DMS79 (cell line): Measurements from ENCODE around the gene ORMDL2.
"Not testable (repeated sequence)": the region's sequence is repeated elsewhere in the genome, so short reads cannot be mapped to it uniquely, and the experiment has no call there.

Source experiments
- DNase-seq: peaks from one replicate; lab custom pipeline; 2025; lab: John Stamatoyannopoulos, UW

The ORMDL2 gene

DNA sequence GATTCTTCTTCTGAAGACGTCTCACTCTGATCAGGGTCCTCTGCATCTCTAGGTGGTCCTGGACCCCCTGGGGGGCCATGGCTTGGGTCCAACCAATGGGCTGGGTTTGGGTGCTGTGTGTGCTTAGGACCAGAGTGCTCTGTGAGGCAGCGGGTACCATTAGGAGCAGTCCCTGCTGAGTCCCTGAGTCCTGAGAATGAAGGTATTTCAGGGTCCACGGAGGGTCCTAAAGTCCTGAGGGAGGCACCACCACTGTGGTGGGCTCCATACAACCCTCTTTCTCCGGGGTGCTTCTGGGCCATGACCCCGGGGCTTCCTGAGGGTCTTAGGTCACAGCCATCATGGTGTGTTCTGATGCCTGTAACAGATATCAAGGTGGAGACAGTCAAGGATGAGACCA lies 10.5 kb downstream of the ORMDL2 start:
- DNase-seq = no peak

DNA sequence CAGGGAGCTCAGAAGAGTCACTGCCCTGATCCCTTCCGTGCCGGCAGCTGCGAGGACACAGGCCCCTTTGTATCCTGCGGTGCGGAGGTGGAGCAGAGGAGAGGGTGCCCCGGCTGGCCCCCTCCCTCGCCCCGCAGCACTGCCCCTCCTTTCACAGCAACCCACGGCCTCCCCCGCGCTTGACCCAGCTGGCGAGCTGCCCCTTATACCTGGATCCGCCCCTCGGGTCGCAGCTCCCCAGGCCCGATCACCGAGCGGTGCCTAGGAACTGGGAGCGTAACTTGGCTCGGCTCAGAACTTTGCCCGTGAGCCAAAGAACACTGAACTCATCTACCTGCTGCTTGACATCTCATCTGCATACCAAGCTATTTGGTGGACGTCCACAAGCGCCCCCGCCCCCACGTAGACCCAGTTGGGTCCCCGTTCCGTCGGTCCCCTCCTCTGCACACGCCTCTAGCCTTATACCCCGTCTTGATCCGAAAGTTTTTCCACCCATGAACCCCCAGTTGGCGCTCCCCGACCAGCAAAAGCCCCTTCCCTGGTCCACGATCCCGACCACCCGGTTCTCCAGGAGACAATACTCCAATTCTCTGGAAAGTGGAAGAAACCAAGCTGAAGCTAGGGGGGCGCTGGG lies 12.2 kb downstream of the ORMDL2 start:
- no peak for DNase-seq

DNA sequence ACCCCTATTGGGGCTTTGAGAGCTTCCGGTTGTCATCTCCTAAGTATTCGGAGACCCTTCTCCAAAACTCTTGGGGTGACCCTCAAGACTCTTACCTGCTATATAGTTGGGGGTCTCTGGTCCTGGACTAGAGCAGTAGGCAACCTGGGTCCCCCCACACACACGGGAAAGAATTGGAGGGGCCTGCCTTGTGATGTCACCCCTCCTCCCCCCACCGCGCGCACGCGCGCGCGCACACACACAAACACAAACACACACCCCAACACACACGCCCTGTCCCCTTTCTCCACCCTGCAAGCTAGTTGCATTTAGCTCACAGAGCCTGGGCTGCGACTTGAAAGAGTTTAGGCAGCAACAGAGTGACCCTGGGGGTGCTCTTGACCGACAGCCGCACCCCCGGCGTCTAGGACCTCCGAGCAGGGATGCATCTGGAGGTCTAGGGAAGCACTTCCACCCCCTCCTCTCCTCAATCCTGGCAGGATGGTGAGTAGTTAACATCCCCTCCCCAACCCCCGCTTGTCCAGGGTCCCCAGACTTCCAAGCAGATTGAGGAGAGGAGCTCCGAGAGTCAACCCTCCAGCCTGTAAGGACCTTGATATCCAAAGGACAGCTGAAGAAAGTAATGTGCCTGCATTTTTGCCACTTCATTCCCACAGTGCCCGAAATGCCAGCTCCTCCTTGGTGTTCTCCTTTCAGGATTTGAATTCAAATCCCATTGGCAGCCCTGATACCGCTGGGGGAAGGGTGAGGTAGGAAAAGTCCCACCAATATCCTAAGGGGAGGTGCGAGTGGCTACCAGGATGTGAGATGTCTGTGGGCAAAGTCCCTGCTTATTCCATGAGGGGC lies 13.0 kb downstream of the ORMDL2 start:
- DNase-seq = peak; percentile 12

DNA sequence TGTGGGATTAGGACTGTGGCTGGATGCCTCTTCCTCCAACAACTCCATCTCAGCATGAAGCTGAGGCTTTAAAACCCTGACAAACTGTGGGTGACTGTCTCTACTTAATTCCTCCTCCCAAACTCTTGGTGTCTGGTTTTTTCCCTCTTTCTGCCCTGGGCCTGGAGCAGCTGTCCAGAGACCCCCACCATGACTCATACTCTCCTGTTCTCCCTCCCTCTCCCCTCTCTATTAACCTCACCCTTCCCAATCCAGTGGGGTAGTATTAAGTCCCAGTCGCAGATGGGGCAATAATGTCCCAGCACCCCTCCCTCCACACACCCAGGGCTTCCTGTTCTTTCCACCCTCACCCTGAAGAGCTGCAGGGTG lies 13.6 kb downstream of the ORMDL2 start:
- DNase-seq = no peak

DNA sequence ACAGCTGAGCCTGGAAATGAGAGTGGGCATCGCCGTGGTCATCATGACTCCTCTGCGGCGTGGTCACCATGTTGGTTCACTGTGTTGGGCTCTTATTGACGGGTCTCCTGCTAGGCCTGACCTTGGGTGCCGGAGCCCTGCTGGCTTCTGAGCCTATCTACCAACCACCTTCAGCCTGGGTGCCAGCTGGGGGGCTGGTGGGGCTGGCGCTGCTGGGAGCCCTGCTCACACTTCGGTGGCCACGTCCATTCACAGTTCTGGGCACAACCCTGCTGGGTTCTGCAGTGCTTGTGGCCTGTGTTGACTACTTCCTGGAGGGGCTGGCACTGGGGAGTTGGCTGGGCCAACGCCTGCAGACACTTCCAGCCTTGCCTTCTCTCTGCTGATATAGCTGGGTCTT lies 15.2 kb downstream of the ORMDL2 start:
- no peak for DNase-seq

DNA sequence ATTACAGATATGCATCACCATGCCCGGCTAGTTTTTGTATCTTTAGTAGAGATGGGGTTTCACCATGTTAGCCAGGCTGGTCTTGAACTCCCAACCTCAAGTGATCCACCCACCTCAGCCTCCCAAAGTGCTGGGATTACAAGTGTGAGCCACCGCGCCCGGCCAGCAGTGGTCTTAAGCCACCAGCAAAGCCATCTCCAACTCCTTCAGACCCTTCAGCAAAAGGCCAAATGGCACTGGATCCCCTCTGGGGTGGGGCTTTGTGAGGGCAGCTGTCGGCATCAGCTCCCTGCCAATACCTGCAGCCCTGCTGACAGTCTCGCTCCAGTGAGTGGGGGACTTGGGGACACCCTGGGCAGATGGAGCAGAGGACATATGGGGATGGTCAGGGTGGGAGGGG lies 16.6 kb downstream of the ORMDL2 start:
- not testable (repeated sequence) for DNase-seq

DNA sequence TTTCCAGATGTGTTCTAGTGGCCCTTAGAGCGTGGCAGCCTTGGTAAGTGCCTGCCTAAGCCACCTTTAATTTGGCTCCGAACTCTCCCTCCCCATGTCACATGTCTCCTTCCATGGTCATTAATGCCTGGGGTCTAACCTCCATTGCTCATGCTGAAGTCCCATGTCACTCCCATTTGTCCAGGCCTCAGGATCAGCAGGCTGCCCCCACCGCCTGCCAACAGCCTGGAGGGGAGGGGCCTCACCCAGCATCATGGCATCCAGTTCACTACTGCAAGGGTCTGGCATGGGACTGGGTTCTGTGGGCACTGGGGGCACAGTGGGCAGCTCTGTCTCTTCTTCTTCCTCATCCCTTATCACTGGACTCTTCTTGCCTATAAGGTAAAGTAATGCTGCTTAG lies 20.5 kb downstream of the ORMDL2 start:
- DNase-seq = no peak

DNA sequence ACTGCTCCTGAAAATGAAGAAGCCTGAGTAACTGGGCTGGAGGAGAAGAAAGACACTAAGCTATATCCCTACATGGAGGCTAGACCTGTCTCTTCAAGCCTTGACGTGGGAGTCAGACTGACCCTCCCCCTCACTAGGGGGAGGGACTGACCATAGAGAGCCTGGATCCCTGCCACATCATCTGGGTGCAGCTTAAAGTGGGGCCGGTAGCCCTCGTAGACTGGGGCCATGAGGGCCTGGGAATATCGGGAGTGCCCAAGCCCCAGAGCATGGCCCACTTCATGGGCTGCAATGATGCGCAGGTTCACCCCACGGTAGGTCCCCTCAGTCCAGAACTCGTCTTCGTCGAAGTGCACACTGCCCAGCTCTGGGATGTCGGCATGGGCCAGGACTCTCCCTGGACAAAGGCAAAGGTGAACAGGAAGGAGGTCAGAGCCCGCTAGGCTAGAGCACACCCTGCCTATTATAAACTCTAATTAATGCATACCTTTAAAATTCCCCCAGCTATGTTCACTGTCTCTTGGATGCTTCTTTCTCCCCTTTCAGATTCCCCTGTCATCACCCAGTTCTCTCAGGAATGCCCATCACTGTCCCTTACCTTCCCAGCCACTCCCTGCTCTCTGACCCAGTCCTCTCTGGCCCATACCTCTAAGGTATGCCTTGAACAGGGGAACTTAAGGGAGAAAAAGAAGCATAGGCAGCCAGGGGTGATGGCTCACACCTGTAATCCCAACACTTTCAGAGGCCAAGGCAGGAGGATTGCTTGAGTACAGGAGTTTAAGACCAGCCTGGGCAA lies 21.7 kb downstream of the ORMDL2 start:
- DNase-seq = no peak

DNA sequence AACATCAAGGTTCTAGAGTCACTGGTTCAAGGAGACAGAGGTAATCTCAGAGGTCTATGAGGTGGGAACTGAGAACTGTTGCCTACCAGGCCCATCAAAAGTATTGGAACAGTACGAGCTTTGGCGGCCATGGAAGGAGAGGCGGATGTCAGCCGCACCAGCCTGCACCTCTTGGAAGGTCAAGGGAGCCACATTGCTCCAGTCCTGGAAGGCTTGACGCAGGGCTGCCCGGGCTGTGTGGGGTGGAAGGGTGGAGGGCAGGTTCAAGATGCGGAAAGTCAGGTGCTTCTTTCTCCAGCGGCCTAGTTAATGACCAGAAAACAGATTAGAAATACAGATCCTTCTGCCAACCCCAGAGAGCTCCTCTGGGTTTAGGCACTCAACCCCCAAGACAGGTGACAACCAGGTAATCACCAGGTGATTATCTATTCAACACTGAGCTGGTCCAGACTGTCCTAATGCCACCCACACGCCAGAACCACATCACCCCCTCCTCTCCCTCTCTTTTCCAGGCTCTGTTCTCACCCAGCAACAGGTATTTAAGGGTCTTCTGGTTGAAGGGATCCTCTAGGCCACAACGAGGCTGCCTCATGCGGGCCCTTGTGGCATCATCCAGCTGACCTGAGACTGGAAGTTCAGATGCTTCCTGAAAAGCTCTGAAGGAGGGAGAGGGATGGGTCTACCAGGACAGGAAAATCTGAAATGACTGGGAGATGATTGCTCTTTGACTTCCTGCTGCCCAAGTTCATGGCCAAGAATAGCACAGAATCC lies 22.9 kb downstream of the ORMDL2 start:
- DNase-seq = no peak

DNA sequence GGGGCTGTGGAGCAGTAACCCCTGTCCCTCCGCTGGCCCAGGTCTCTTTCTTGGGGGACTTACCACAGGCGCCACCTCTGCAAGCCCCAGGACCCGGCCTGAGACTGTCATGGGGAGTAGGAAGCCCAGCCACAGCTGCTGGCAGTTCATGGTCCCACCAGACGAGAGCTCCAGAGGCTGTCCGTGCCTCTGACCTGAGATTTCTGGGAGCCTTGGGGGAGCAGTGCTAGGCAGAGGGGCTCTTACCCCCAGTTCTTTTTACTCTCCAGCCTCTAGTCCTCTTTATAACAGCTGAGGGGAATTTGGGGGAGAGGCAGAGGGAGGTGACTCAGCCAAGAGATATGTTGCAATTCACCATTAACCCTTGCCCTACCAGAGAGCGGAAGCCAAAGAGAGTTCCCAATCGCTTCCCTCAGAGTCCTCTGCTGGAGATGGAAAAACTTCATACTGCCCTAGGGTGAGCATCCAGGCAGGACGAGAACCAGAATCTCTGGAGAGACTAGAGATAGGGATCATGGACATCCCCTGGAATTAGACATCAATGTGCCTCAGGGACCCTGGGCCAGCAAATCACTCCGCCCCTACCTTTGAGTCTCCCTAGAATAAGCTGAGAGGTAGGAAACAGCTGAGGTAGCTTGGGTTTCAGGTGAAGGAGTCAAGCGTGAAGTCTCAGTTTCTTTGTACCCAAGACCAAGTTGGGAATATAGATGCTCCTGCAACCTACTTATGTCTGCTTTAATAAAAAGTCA lies 25.0 kb downstream of the ORMDL2 start, which contains the start of gene MMP19:
TSS of gene MMP19 (minus strand) at position 256 of the 749 bp plus-strand sequence. CDS start at position 150, 106 bp downstream.
- DNase-seq = no peak

DNA sequence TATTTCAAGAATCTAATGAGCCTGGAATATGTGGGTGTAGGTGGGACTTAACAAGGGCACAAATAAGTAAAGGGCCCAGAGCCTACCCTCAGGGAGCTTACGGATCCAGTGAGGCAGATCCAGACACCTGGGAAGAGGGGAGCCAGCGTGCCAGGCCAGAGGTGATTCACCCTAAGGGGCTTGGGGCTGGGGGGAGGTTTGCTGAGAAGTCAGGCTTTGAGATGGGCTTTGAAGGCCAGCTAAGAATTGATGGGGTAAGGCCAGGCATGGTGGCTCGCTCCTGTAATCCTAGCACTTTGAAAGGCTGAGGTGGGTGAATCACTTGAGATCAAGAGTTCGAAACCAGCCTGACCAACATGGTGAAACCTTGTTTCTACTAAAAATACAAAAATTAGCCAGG lies 25.6 kb downstream of the ORMDL2 start:
- DNase-seq = no peak

DNA sequence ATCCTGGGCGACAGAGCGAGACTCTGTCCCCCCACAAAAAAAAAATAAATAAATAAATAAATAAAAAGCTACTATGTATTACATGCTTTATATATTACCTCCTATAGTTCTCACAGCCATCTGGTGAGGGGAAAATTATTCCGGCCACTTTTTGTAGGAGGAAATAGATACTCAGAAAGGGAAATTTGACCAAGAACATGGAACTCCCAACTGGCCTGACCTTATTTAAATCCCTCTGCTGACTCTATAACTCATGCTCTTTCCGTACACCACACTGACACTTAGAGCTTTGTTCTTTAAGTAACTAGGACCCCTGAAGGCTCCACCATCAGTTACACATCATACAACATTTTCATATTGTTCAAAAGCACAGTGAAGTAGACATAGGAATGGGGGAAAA lies 27.1 kb downstream of the ORMDL2 start:
- no peak for DNase-seq

DNA sequence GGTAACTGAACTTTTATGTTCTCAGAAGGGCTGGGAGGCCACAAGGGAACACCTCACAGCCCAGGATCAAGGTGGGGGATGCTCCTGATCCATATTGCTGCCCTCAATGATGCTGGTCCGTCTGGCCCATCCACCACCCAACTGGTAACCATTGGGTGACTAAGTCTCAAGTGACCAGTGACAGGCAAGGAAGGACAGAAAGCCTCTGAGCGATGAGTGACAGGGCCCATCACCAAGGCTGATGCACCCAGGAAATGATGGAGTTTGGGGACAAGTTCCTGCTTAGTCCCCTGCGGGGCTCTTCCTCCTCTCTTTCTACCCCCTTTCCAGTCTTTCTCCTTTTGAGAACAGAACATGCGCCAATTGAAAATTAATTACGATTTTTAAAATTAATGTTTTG lies 27.5 kb downstream of the ORMDL2 start:
- no peak for DNase-seq

DNA sequence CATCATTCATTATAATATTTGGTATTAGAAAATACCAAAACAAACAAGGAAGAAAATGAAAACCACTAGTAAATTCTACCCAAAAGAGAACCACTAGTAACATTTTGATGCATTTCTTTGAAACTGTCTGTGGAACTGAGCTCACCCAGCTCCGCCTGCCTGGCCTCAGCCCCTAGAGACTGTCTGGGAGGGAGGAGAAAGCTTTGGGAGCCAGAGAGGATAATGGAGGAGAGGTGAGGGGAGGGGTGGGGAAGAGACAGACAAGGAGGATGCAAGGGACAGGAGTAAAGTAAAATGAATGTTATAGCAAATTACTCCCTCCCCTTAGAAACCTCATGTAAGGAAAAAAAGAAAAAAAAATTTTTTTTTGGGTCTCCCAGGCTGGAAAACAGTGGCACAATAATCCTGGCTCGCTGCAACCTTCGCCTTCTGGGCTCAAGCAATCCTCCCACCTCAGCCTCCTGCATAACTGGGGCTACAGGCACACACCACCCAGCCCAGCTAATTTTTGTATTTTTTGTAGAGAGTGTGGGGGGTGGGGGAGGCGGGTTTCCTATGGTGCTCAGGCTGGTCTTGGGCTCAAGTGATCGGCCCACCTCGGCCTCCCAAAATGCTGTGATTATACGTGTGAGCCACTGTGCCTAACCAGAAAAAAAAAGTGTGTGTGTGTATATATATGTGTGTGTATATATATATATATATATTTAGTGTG lies 28.1 kb downstream of the ORMDL2 start:
- DNase-seq = no peak

DNA sequence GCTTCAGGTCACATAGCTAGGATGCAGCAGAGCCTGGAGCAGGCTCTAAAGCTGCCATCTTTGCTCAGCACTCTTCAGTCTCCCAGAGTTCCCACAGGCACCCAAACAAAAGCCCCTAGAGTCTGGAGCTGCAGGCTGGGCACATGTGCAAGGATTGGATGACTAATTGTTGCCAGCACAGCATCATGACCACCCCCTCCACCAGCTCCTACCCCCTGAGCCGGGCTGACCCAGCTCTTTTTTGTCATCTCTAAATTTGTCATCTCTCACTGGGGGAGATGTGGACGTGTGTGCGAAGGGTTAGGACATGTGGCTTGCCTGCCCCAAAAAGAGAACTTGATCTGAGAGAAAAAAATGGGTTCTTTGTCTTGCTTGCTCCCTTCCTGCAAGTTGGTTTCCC lies 29.2 kb downstream of the ORMDL2 start:
- DNase-seq = no peak

DNA sequence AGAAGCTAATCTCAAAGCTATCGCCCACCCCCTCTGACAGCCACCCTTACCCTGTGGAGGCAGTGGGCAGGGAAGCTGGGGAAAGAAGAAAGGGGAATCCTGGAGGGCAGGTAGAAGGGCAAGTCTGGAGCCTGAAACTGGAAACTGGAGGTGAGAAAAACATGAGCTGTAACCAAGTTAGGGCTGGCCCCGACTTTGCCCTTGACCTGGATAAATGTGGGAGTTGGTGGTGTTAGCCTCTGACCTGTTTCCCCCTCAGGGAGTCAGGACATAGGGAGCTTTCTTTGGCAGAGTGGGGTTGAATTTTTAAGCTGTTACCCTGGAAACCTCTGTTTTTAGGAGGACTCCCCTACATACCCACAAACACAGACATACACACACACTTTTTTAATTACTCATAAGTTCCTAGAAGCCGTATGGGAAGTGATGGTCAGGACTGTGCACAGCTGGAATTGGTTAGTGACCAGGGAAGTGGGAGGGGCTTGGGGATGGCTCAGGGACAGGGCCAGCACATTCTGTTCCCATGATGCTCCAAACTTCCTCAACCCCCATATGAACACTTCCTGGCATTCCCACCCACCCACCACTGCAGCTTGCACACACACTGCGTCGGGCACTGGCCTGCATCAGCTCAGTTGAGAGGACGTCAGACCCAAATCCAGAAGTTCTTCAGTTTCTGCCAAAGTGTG lies 29.9 kb downstream of the ORMDL2 start:
- no peak for DNase-seq

DNA sequence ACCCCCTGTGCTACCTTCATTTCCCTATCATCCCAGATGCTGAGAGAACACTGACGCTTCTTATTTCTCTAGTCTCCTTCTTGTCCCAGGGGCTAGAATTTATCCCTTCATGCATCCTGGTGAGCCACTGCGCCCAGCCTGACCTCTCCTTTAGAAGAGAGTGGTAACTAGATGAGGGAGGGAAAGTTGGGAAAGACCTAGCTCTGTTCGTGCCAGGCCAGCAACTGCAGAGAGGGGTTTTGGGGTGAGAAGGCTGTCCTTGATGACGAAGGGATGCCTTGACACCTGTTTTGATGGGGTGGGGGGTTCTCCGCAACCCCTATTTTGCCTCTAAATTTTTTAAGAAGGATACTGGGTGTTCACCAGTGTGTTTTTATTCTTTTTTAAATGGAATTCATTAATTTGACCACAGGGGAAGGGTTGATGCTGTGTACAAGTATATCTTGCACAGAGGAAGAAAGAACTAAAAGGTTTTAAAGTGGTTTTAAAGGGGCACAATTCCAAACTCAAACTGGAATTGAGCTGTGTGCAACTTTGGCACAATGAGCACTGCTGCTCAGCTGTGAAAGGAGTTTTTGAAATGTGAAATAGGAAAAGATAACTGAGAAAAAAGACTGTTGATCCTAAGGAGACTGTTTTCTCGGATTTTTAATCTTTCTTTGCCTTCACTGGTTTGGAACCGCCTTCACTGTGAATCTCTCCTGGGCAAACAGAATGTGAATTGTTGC lies 31.9 kb downstream of the ORMDL2 start:
- no peak for DNase-seq

DNA sequence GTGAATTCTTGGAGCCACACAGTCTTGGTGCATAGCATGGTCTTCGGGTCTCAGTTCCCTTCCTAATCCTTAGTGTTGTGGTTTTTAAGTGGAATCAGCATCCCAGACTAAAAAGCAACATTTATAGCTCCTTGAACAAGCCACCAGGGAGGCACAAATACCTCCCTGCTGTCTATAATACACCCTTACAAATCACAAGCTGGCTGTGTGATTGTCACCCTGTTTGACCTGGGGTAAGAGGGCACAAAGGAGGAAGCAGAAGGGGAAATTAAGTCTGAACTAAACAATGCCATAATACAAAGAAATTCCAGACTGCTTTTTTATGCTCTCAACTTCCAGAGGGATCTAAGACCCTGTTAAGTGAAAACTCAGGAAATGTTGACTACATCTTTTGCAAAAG lies 32.6 kb downstream of the ORMDL2 start:
- DNase-seq = no peak

DNA sequence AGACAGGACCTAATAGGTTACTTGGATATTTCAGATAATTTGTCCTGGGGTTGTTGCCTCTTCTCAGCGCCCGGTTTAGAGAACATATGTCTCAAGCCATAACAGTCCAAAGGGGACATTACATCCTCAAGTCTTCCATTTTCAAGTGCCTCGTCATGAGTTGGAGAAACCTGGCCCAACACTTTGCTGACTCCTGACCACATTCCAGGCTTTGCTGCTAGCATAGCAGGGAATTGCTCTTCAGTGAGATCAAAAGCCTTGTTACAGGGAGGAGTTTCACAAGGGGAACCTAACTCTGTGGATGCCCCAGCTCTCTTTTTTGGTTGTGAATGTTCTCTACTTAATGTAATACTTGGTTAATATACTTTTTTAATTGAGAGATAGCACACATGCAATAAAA lies 33.1 kb downstream of the ORMDL2 start:
- DNase-seq = no peak
